ENCODE results near the gene NRCAM. TPM values are rescaled to one million over a fixed set of nuclear protein-coding genes. Genes with fewer than 3 reads are reported as not detected.
"Not testable (repeated sequence)": the region's sequence is repeated elsewhere in the genome, so short reads cannot be mapped to it uniquely, and the experiment has no call there.

NRCAM gene
- 0.38 and 1.8 TPM in 2 replicates for total RNA-seq (2014; rRNA removed; shearing (Covaris generic))

- H3K36me3 ChIP-seq (replicated peaks; ENCODE audit: control insufficient read depth, insufficient read depth, low read length), result no peaks in the 10 kb centered on the region
- H3K27me3 ChIP-seq (ENCODE audit: control insufficient read depth, insufficient read depth, low read length), result peaks cover 51% of the 10 kb centered on the region
- peak within 1 kb of the TSS; percentile 76 for H3K4me3 ChIP-seq (ENCODE audit: insufficient read depth, low read depth, low read length)
- peak; percentile 98 for DNase-seq
Measured at GRCh38 chr7:108455998-108456677, at the start of gene NRCAM. Gene NRCAM (minus strand): TSS chr7:108456436. CDS start chr7:108240064, 216,372 bp downstream.

DNA sequence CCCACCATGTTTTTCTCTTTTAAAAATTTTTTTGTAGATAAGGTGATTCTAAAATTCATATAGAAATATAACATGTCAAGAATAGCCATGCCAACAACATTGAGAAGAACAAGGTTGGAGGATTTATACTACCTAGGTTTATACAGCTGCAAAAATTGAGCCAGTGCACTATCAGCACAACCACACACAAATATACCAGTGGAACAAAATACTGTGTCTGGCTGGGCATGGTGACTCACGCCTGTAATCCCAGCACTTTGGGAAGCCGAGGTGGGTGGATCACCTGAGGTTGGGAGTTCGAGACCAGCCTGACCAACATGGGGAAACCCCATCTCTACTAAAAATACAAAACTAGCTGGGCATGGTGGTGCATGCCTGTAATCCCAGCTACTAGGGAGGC lies 48.3 kb upstream of the NRCAM start:
- not testable (repeated sequence) for DNase-seq; H3K27me3 ChIP-seq (ENCODE audit: control insufficient read depth, insufficient read depth, low read length); H3K36me3 ChIP-seq (replicated peaks; ENCODE audit: control insufficient read depth, insufficient read depth, low read length); H3K4me3 ChIP-seq (ENCODE audit: insufficient read depth, low read depth, low read length)

- Histone ChIP-seq H3K36me3 (replicated peaks; ENCODE audit: control insufficient read depth, insufficient read depth, low read length) (no peaks in the 10 kb centered on the region), H3K4me3 (ENCODE audit: insufficient read depth, low read depth, low read length) (no peak overlapping the region), H3K27me3 (ENCODE audit: control insufficient read depth, insufficient read depth, low read length) (no peaks in the 10 kb centered on the region)
- no peak for DNase-seq
Measured at GRCh38 chr7:108503112-108504026, 47.1 kb upstream of the NRCAM start.

GRCh38 chr7:108499566-108499965 lies 43.3 kb upstream of the NRCAM start:
- no peak for DNase-seq
- no peaks in the 10 kb centered on the region for H3K36me3 ChIP-seq (replicated peaks; ENCODE audit: control insufficient read depth, insufficient read depth, low read length)
- H3K27me3 ChIP-seq (ENCODE audit: control insufficient read depth, insufficient read depth, low read length), result no peaks in the 10 kb centered on the region
- H3K4me3 ChIP-seq (ENCODE audit: insufficient read depth, low read depth, low read length), result no peak overlapping the region

- H3K27me3 ChIP-seq (ENCODE audit: control insufficient read depth, insufficient read depth, low read length), result no peaks in the 10 kb centered on the region
- H3K36me3 ChIP-seq (replicated peaks; ENCODE audit: control insufficient read depth, insufficient read depth, low read length), result no peaks in the 10 kb centered on the region
- no peak for DNase-seq
- no peak overlapping the region for H3K4me3 ChIP-seq (ENCODE audit: insufficient read depth, low read depth, low read length)
Measured at GRCh38 chr7:108498481-108498880, 42.2 kb upstream of the NRCAM start.

DNA sequence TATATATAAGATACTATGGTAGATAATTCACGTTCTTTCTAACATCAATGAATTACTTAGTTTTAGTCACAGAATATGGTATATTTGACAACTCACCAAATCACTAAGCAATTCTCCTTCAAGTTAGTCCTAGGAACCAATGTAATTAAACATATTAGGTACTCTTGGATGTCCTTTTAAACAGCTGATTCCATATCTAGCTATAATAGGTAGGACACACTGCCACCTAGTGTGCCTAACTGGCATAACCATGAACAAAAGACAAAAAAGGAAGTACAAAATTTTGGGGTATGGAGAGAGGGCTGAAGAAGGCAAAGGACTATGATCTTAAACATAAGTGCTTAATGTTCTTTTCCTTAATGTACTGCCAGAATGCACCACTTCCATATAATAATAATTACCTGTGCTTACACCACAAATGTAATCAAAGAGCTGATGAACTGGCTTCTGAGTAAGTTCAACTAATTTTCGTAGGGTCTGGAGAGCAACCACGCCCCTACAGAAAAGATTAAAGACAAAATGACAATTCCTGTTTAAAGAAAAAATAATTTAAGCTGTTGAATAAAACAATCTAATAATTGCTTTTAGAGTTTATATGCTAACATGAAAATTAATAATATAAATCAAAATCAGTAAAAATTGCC lies 41.0 kb upstream of the NRCAM start:
- Histone ChIP-seq H3K36me3 (replicated peaks; ENCODE audit: control insufficient read depth, insufficient read depth, low read length) (no peaks in the 10 kb centered on the region), H3K27me3 (ENCODE audit: control insufficient read depth, insufficient read depth, low read length) (no peaks in the 10 kb centered on the region)
- peak; percentile 47 for DNase-seq

DNA sequence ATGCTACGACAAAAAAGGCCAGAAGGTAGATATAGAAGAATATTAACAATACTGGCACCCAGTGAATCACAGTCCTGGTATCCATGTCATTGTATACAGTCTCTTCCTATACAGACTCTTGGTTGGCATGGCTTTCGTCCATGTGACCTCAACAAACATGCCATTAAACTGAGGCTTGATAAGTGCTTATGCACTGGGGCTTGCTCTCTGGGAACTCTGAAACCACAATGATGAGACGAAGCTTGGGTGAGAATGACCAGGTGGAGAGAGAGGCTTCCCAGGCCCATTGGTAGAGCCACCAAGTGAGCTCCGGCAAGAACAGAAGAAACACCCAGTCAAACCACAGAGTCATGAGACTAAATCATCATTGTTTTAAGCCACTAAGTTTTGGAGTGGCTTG lies 36.5 kb upstream of the NRCAM start:
- H3K27me3 ChIP-seq (ENCODE audit: control insufficient read depth, insufficient read depth, low read length), result no peaks in the 10 kb centered on the region
- H3K36me3 ChIP-seq (replicated peaks; ENCODE audit: control insufficient read depth, insufficient read depth, low read length), result no peaks in the 10 kb centered on the region
- no peak overlapping the region for H3K4me3 ChIP-seq (ENCODE audit: insufficient read depth, low read depth, low read length)
- peak; percentile 4 for DNase-seq

More for the DNA sequence above, 41.0 kb upstream of the NRCAM start:
- H3K4me3 ChIP-seq (ENCODE audit: insufficient read depth, low read depth, low read length), result no peak overlapping the region

DNA sequence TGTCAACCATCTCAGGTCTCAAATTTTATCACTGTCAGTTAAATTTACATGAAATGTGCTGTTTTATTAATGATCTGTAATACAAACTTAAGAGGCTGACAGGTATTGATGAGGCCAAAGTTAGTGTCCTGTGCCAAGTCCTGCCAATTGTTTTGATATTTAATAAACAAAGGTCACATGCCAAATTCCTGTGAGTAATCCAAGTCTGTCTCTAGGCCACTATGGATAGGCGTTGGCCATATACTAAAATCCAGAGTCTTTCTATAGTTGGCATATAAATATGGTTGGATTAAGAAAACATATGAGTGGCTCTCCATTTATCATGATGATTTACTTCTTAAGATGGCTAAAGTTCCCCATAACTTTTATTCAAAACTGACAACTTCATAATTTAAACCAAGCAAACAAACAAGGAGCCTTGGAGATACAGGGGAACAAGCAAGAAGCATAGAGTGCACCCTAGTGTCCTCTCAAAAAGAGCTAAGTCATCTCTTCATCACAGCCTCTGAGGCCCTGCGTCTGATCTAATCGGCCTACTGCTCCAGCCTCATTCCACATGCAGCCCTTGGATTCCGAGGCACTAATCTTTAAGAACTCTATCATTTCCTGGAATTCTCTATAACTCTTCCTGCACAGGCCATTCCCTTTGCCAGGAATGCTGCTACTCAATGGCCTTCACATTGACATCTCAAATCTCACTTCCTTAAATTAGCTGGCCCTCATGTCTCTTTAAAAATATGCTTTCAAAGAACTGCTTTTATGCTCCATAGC lies 32.7 kb upstream of the NRCAM start:
- H3K4me3 ChIP-seq (ENCODE audit: insufficient read depth, low read depth, low read length), result no peak overlapping the region
- H3K36me3 ChIP-seq (replicated peaks; ENCODE audit: control insufficient read depth, insufficient read depth, low read length), result no peaks in the 10 kb centered on the region
- DNase-seq, result peak; percentile 12
- no peaks in the 10 kb centered on the region for H3K27me3 ChIP-seq (ENCODE audit: control insufficient read depth, insufficient read depth, low read length)

DNA sequence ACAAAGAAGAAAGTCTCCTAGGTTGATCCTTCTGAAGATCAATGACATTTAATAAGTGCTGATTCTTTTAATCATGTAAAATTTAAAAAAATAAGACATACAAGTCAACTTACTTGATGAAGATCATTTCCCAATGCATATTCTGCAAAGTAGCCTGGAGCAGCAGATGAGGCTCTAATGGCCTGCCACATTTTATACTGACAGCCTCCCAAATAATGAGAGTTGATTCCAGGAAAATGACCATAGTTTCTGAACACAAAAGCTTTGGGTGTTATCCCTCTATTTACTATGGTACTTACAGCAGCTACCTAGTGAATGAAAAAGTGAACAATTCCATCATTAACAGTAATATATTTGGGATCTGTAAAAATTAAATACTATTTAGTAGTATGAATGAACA lies 31.4 kb upstream of the NRCAM start:
- Histone ChIP-seq H3K36me3 (replicated peaks; ENCODE audit: control insufficient read depth, insufficient read depth, low read length) (no peaks in the 10 kb centered on the region), H3K4me3 (ENCODE audit: insufficient read depth, low read depth, low read length) (no peak overlapping the region), H3K27me3 (ENCODE audit: control insufficient read depth, insufficient read depth, low read length) (no peaks in the 10 kb centered on the region)
- DNase-seq, result no peak

DNA sequence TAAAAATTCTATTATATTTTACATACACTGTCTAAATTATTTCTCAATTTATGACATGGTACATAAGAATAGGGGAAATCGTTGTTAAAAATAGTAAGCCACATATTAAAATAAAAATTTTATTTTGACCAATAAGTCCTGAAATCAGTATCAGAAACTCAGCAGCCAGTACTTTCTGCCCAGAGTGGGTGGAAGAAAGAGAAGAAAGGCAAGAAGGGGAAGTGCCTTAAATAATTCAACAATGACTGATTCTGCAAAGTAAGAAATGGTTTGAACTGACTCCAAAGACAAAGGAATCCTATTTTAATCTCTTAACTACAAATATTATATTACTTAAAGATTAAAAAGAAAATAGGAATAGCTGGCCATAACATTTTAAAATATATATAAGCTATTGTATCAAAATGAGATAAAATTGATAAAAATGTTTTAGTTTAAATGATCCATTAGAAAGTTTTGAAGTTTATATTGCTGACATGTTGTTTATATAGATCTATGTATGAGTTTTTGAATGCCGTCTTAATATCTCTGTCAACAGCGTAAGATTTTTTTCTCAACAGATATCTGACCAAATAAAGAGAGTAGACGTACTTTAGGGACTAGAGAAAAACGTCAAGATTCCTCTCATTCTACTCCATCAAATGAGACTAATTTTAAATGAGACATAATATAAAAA lies 30.2 kb upstream of the NRCAM start:
- no peak for DNase-seq
- no peaks in the 10 kb centered on the region for H3K36me3 ChIP-seq (replicated peaks; ENCODE audit: control insufficient read depth, insufficient read depth, low read length)
- H3K27me3 ChIP-seq (ENCODE audit: control insufficient read depth, insufficient read depth, low read length), result no peaks in the 10 kb centered on the region
- no peak overlapping the region for H3K4me3 ChIP-seq (ENCODE audit: insufficient read depth, low read depth, low read length)

GRCh38 chr7:108484137-108484536 lies 27.9 kb upstream of the NRCAM start:
- Histone ChIP-seq H3K27me3 (ENCODE audit: control insufficient read depth, insufficient read depth, low read length) (no peaks in the 10 kb centered on the region), H3K4me3 (ENCODE audit: insufficient read depth, low read depth, low read length) (no peak overlapping the region), H3K36me3 (replicated peaks; ENCODE audit: control insufficient read depth, insufficient read depth, low read length) (no peaks in the 10 kb centered on the region)
- no peak for DNase-seq

- DNase-seq, result no peak
- Histone ChIP-seq H3K27me3 (ENCODE audit: control insufficient read depth, insufficient read depth, low read length) (no peaks in the 10 kb centered on the region), H3K4me3 (ENCODE audit: insufficient read depth, low read depth, low read length) (no peak overlapping the region), H3K36me3 (replicated peaks; ENCODE audit: control insufficient read depth, insufficient read depth, low read length) (no peaks in the 10 kb centered on the region)
Measured at GRCh38 chr7:108480311-108480710, 24.1 kb upstream of the NRCAM start.

DNA sequence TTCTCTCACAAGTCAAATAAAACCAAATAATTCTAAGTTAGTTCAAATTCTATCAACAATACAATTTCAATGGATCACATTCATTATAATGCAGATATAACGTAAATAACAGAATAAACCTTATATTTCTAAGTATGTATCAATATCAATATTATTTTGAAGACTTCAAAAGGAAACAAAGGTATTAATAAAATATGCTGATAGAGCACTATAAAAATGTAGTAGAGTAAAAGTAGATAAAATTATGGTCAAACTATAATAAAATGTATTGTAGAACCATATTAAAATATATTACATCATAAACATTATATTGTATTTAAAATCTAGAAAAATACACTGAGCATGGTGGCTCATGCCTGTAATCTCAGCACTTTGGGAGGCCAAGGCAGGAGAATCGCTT lies 23.5 kb upstream of the NRCAM start:
- H3K27me3 ChIP-seq (ENCODE audit: control insufficient read depth, insufficient read depth, low read length), result no peaks in the 10 kb centered on the region
- no peaks in the 10 kb centered on the region for H3K36me3 ChIP-seq (replicated peaks; ENCODE audit: control insufficient read depth, insufficient read depth, low read length)
- H3K4me3 ChIP-seq (ENCODE audit: insufficient read depth, low read depth, low read length), result no peak overlapping the region
- DNase-seq, result no peak

DNA sequence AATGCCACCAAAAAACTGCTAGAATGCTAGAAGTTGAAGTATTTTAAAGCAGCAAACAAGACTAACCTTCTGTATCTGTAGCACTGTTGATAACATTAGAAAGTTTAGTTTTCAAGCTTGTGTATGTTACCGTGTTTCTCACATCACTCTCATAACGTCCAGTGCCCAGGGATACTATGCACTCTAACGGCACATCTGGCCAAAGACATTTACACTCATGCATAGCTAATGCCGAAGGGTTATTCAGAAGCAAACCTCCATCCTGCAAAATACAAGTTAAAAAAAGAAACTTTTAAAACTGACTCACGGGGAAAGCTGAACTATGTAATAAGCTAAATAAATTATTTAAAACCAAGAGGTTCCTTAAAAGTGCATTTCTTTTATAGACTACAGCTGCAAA lies 22.9 kb upstream of the NRCAM start:
- no peak for DNase-seq
- Histone ChIP-seq H3K27me3 (ENCODE audit: control insufficient read depth, insufficient read depth, low read length) (no peaks in the 10 kb centered on the region), H3K4me3 (ENCODE audit: insufficient read depth, low read depth, low read length) (no peak overlapping the region), H3K36me3 (replicated peaks; ENCODE audit: control insufficient read depth, insufficient read depth, low read length) (no peaks in the 10 kb centered on the region)
